ACHN (cell line): ENCODE measurements around the gene PDE11A.
"Not testable (repeated sequence)": the region's sequence is repeated elsewhere in the genome, so short reads cannot be mapped to it uniquely, and the experiment has no call there.

Source experiments
- DNase-seq: peaks from one replicate; pipeline ENCODE4 v3.0.0-alpha.2; 2015
- in situ Hi-C: cut with HindIII; loops from 2 replicates; pipeline ENCODE4 v1.10.0; 2017; ENCODE audit warnings: low sequenced_read_pairs, low pct_ligation_motif_present, low pct_unique_long_range_greater_than_20kb

Gene PDE11A

GRCh38 chr2:177873915-177874314, 198.7 kb downstream of the PDE11A start:
- DNase-seq = no peak
- in situ Hi-C loops = no loop called here

GRCh38 chr2:177872286-177872685, 200.3 kb downstream of the PDE11A start:
- in situ Hi-C loops = no loop called here
- DNase-seq = no peak

- in situ Hi-C loops = no loop called here
- DNase-seq = no peak
Observed at GRCh38 chr2:177869912-177870311, 202.7 kb downstream of the PDE11A start.

GRCh38 chr2:177869209-177869608, 203.4 kb downstream of the PDE11A start:
- in situ Hi-C loops = no loop called here
- DNase-seq = no peak

- no peak for DNase-seq
- in situ Hi-C loops = no loop called here
Observed at GRCh38 chr2:177868806-177869205, 203.8 kb downstream of the PDE11A start.

GRCh38 chr2:177857538-177857937, 215.0 kb downstream of the PDE11A start:
- no peak for DNase-seq
- in situ Hi-C loops = no loop called here

GRCh38 chr2:177852389-177852788, 220.2 kb downstream of the PDE11A start:
- DNase-seq = no peak
- in situ Hi-C loops = no loop called here

- no peak for DNase-seq
- in situ Hi-C loops = no loop called here
Observed at GRCh38 chr2:177843188-177843587, 229.4 kb downstream of the PDE11A start.

- in situ Hi-C loops = no loop called here
- DNase-seq = no peak
Observed at GRCh38 chr2:177842243-177842642, 230.3 kb downstream of the PDE11A start.

GRCh38 chr2:177835418-177836204, 237.0 kb downstream of the PDE11A start:
- DNase-seq, in situ Hi-C loops: not testable (repeated sequence)

- in situ Hi-C loops = no loop called here
- no peak for DNase-seq
Observed at GRCh38 chr2:177832611-177833433, 239.8 kb downstream of the PDE11A start.

- in situ Hi-C loops = no loop called here
- DNase-seq = no peak
Observed at GRCh38 chr2:177830881-177831386, 241.6 kb downstream of the PDE11A start.

- in situ Hi-C loops = no loop called here
- no peak for DNase-seq
Observed at GRCh38 chr2:177828557-177828956, 244.0 kb downstream of the PDE11A start.

- DNase-seq = no peak
- in situ Hi-C loops = no loop called here
Observed at GRCh38 chr2:177826897-177827296, 245.7 kb downstream of the PDE11A start.

GRCh38 chr2:177822941-177823340, 249.6 kb downstream of the PDE11A start:
- no peak for DNase-seq
- in situ Hi-C loops = no loop called here

GRCh38 chr2:177818412-177818811, 254.2 kb downstream of the PDE11A start:
- in situ Hi-C loops = no loop called here
- DNase-seq = no peak

GRCh38 chr2:177817300-177817699, 255.3 kb downstream of the PDE11A start:
- no peak for DNase-seq
- in situ Hi-C loops = no loop called here

GRCh38 chr2:177816766-177817165, 255.8 kb downstream of the PDE11A start:
- DNase-seq = no peak
- in situ Hi-C loops = no loop called here

GRCh38 chr2:177812713-177813396, 259.7 kb downstream of the PDE11A start:
- in situ Hi-C loops = no loop called here
- DNase-seq = no peak
